Measurements from ENCODE around the gene EYS.
"Not testable (repeated sequence)": the region's sequence is repeated elsewhere in the genome, so short reads cannot be mapped to it uniquely, and the experiment has no call there.

Gene EYS

GRCh38 chr6:63802606-63803206, 1904.3 kb downstream of the EYS start:
- TF ChIP-seq ZNF274 (IDR thresholded peaks at IDR 0.05; ENCODE audit: low read depth, low read length) = no peak
- H3K4me3 ChIP-seq (ENCODE audit: low read length) = no peak overlapping the region

- H3K4me3 ChIP-seq (ENCODE audit: low read length) = not testable (repeated sequence)
Observed at GRCh38 chr6:63800386-63800785, 1906.6 kb downstream of the EYS start.

GRCh38 chr6:63799813-63800212, 1907.2 kb downstream of the EYS start:
- no peak for TF ChIP-seq ZNF274 (IDR thresholded peaks at IDR 0.05; ENCODE audit: low read depth, low read length)
- H3K4me3 ChIP-seq (ENCODE audit: low read length) = no peak overlapping the region

- no peak overlapping the region for H3K4me3 ChIP-seq (ENCODE audit: low read length)
- no peak for TF ChIP-seq ZNF274 (IDR thresholded peaks at IDR 0.05; ENCODE audit: low read depth, low read length)
Observed at GRCh38 chr6:63799313-63799712, 1907.7 kb downstream of the EYS start.

- TF ChIP-seq ZNF274 (IDR thresholded peaks at IDR 0.05; ENCODE audit: low read depth, low read length) = no peak
Observed at GRCh38 chr6:63798378-63798777, 1908.6 kb downstream of the EYS start.

GRCh38 chr6:63797721-63798120, 1909.3 kb downstream of the EYS start:
- no peak for TF ChIP-seq ZNF274 (IDR thresholded peaks at IDR 0.05; ENCODE audit: low read depth, low read length)
- H3K4me3 ChIP-seq (ENCODE audit: low read length) = no peak overlapping the region

More at GRCh38 chr6:63798378-63798777, 1908.6 kb downstream of the EYS start:
- H3K4me3 ChIP-seq (ENCODE audit: low read length) = no peak overlapping the region

GRCh38 chr6:63795826-63796225, 1911.2 kb downstream of the EYS start:
- TF ChIP-seq ZNF274 (IDR thresholded peaks at IDR 0.05; ENCODE audit: low read depth, low read length) = no peak

GRCh38 chr6:63795006-63795405, 1912.0 kb downstream of the EYS start:
- no peak for TF ChIP-seq ZNF274 (IDR thresholded peaks at IDR 0.05; ENCODE audit: low read depth, low read length)
- no peak overlapping the region for H3K4me3 ChIP-seq (ENCODE audit: low read length)

More at GRCh38 chr6:63795826-63796225, 1911.2 kb downstream of the EYS start:
- no peak overlapping the region for H3K4me3 ChIP-seq (ENCODE audit: low read length)

- no peak for TF ChIP-seq ZNF274 (IDR thresholded peaks at IDR 0.05; ENCODE audit: low read depth, low read length)
- no peak overlapping the region for H3K4me3 ChIP-seq (ENCODE audit: low read length)
Observed at GRCh38 chr6:63793465-63794137, 1913.4 kb downstream of the EYS start.

- no peak for TF ChIP-seq ZNF274 (IDR thresholded peaks at IDR 0.05; ENCODE audit: low read depth, low read length)
- no peak overlapping the region for H3K4me3 ChIP-seq (ENCODE audit: low read length)
Observed at GRCh38 chr6:63792736-63793464, 1914.1 kb downstream of the EYS start.

- no peak overlapping the region for H3K4me3 ChIP-seq (ENCODE audit: low read length)
- no peak for TF ChIP-seq ZNF274 (IDR thresholded peaks at IDR 0.05; ENCODE audit: low read depth, low read length)
Observed at GRCh38 chr6:63790334-63790733, 1916.7 kb downstream of the EYS start.

GRCh38 chr6:63789699-63790098, 1917.3 kb downstream of the EYS start:
- TF ChIP-seq ZNF274 (IDR thresholded peaks at IDR 0.05; ENCODE audit: low read depth, low read length) = no peak
- no peak overlapping the region for H3K4me3 ChIP-seq (ENCODE audit: low read length)

- no peak overlapping the region for H3K4me3 ChIP-seq (ENCODE audit: low read length)
- no peak for TF ChIP-seq ZNF274 (IDR thresholded peaks at IDR 0.05; ENCODE audit: low read depth, low read length)
Observed at GRCh38 chr6:63788569-63788968, 1918.5 kb downstream of the EYS start.

GRCh38 chr6:63787021-63787420, 1920.0 kb downstream of the EYS start:
- TF ChIP-seq ZNF274 (IDR thresholded peaks at IDR 0.05; ENCODE audit: low read depth, low read length) = no peak
- H3K4me3 ChIP-seq (ENCODE audit: low read length) = no peak overlapping the region

- TF ChIP-seq ZNF274 (IDR thresholded peaks at IDR 0.05; ENCODE audit: low read depth, low read length) = no peak
- H3K4me3 ChIP-seq (ENCODE audit: low read length) = no peak overlapping the region
Observed at GRCh38 chr6:63785006-63785405, 1922.0 kb downstream of the EYS start.
